ENCODE data around the gene C4B.

GRCh38 chr6:32046450-32047083 is 32.0 kb downstream of the C4B start:
- TF ChIP-seq CTCF (IDR thresholded peaks at IDR 0.05) (no peak), POLR2A (IDR thresholded peaks at IDR 0.05) (no peak)
